Measurements from ENCODE around the gene ANAPC7.
"Not testable (repeated sequence)": the region's sequence is repeated elsewhere in the genome, so short reads cannot be mapped to it uniquely, and the experiment has no call there.

ANAPC7 gene

GRCh38 chr12:110345963-110346362 is 57.5 kb downstream of the ANAPC7 start:
- no peak for DNase-seq

GRCh38 chr12:110345176-110345661 is 58.3 kb downstream of the ANAPC7 start:
- no peak for DNase-seq

- DNase-seq = no peak
Observed at GRCh38 chr12:110344657-110345056, 58.9 kb downstream of the ANAPC7 start.

GRCh38 chr12:110343736-110344555 is 59.6 kb downstream of the ANAPC7 start:
- DNase-seq = no peak

GRCh38 chr12:110343114-110343513 is 60.4 kb downstream of the ANAPC7 start:
- DNase-seq = no peak

- no peak for DNase-seq
Observed at GRCh38 chr12:110342157-110342556, 61.4 kb downstream of the ANAPC7 start.

GRCh38 chr12:110340706-110341105 is 62.8 kb downstream of the ANAPC7 start:
- DNase-seq = no peak

- DNase-seq = not testable (repeated sequence)
Observed at GRCh38 chr12:110340261-110340660, 63.2 kb downstream of the ANAPC7 start.

- no peak for DNase-seq
Observed at GRCh38 chr12:110339184-110339952, 64.1 kb downstream of the ANAPC7 start.

- no peak for DNase-seq
Observed at GRCh38 chr12:110338754-110339153, 64.8 kb downstream of the ANAPC7 start.

- no peak for DNase-seq
Observed at GRCh38 chr12:110337912-110338710, 65.4 kb downstream of the ANAPC7 start.

- DNase-seq = no peak
Observed at GRCh38 chr12:110335481-110336045, 67.9 kb downstream of the ANAPC7 start.

- no peak for DNase-seq
Observed at GRCh38 chr12:110333201-110333600, 70.3 kb downstream of the ANAPC7 start.

- no peak for DNase-seq
Observed at GRCh38 chr12:110330544-110330943, 73.0 kb downstream of the ANAPC7 start.

GRCh38 chr12:110330124-110330523 is 73.4 kb downstream of the ANAPC7 start:
- DNase-seq = no peak

- DNase-seq = no peak
Observed at GRCh38 chr12:110329710-110330109, 73.8 kb downstream of the ANAPC7 start.

All from NCI-H2227 treated with DMSO at 0.1 percent for 48 hours (cell line).